GM21526 (cell line): ENCODE results near the gene ARHGAP23.
A peak's percentile ranks its signal among the peaks of the same experiment; 100 is the strongest.
"Not testable (repeated sequence)": the region's sequence is repeated elsewhere in the genome, so short reads cannot be mapped to it uniquely, and the experiment has no call there.

Source experiments
- ATAC-seq: cut with Tn5 transposase; IDR thresholded peaks from one replicate; pipeline ENCODE4 v1.9.1; 2021; ENCODE audit warnings: moderate library complexity; ENCODE audit not compliant: unreplicated experiment, low FRiP score

ARHGAP23 gene

GRCh38 chr17:38482039-38482699, 53.9 kb downstream of the ARHGAP23 start:
- ATAC-seq, result not testable (repeated sequence)

DNA sequence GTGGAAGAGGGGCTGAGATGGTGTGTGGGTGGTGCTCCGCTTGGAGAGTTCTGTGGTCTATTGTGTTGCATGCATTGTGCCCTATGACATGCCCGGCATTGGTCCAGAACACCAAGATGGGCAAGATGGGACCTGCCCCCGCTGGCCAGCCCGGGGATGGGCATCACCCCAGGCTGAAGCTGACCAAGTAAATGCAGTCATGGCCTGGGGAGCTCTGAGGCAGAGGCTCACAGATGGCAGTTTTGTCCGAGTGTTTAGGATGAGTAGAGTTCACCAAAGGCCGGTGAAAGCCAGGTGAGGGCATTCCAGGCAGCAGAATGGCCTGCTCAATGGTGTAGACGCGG, 54.4 kb downstream of the ARHGAP23 start:
- not testable (repeated sequence) for ATAC-seq

GRCh38 chr17:38484242-38485145, 56.2 kb downstream of the ARHGAP23 start:
- ATAC-seq, result not testable (repeated sequence)

DNA sequence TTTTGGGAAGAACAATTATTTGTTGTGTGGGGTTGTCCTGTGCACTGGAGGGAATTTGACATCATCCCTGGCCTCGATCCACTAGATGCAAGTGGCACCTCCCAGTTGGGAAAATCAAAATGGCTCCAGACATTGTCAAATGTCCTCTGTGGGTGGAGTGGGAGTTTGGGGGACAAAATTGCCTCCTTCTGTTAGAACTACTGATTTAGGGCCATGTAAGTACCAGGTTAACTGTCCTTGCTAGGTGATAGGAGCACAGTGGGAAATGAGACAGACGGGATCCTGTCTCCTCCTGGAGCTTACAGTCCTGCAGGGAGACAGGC, 56.8 kb downstream of the ARHGAP23 start:
- no peak for ATAC-seq

GRCh38 chr17:38485681-38486298, 57.5 kb downstream of the ARHGAP23 start:
- peak; percentile 61 for ATAC-seq

GRCh38 chr17:38489774-38490173, 61.5 kb downstream of the ARHGAP23 start:
- ATAC-seq, result not testable (repeated sequence)

DNA sequence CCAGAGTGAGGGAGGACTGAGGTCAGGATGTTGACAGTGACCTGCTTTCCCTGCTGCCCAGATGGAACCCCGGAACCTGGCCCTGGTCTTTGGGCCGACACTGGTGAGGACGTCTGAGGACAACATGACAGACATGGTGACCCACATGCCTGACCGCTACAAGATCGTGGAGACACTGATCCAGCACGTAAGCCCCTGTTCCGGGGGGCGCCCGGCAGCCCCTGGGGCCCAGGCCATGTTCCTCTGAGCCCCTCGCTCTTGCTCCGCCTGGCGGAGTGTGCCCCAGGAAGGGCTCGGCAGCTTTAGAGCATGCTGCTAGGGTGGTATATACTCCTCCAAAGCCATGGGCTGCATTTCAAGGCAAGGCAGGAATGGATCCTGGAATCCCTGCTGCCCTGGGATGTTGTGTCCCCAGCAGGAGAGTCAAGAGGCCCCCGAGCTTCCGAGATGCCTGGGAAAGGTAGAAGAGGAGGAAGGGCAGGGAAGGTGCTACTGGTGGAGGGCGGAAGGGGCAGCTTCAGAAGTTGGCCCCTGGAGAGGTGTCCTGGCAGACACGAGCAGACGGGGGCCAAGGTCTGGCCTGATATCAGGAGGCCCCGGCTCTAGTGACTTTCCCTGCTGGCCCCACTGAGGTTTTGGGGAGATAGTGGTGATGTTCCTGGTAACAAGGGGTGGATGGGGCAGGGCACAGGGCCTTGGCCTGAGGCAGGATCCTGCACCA, 63.2 kb downstream of the ARHGAP23 start:
- not testable (repeated sequence) for ATAC-seq

DNA sequence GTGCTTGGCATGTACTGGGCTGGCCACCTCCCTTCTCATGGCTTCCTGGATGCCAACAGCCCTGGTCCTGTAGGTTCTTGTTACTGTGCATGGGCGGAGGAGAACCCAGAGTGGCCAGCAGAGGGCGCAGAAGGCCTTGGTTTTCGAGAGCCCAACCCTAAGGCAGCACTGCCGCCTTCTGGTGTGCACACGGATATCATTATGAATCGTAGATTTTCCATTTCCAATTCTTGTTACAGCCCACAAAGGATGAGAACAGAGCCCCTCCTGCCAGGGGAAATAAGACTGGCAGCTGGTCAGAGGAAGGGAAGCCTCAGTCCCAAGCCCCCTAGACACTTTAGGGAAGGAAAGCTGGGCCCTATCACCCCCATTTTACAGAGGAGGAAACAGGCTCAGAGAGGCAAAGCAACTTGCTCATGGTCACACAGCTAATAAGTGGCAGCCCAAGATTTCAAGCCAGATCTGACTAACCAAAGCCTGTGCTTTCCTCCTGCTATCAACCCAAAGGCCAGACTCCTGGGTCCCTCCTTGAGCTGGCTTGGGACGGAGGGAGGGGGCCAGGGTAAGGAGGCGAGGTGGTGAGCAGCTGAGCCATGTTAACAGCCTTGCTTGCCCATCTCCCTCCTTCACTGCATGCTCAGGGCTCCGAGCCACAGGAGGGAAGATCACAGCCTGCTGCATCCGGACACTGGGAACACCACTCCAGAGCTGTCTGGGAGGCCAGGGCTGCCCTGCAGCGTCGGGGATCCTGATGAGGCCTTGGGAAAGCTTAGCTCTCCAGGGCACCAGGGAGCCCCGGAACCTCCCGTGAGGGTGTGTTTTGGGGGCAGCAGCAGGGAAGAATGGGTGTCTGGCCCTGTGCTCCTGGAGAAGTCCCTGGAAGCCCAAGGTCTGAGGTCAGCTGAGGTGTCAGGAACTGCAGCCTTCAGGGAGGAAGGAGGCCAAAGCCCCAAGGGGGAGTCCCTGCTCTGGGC, 64.1 kb downstream of the ARHGAP23 start:
- not testable (repeated sequence) for ATAC-seq

DNA sequence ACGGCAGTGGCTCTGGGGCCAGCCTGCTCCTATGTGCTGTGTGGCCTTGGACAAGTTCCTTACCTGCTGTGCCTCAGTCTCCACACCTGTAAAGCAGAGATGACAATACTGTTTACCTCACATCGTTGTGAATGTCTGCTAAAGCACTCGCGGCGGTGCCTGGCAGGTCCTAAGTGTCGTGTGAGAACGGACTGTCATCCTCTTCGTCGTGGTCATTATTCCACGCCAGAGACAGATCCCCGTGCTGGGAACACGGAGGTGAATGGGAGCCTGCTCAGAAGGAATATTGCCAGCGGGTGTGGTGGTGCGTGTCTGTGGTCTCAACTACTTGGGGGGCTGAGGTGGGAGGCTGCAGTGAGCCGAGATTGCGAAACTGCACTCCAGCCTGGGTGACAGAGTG, 65.9 kb downstream of the ARHGAP23 start:
- ATAC-seq, result not testable (repeated sequence)

DNA sequence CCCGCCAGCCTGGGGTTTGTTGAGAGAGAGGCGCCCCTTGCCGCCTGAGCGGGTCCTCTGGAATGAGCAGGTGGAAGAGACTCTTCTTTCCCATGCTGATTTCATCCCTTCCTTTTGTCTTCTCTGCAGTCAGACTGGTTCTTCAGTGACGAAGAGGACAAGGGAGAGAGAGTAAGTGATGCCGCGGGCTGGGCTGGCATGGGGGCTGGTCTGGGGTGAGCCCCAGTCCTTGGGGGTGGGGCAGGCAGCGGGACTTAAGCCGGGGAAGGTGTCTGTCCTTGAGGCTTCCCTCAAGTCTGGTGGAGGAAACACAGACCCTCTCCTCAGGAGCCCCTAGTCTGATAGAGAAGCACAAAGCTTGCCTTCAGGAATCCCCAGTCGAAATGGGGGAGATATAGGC, 69.4 kb downstream of the ARHGAP23 start:
- ATAC-seq, result not testable (repeated sequence)

DNA sequence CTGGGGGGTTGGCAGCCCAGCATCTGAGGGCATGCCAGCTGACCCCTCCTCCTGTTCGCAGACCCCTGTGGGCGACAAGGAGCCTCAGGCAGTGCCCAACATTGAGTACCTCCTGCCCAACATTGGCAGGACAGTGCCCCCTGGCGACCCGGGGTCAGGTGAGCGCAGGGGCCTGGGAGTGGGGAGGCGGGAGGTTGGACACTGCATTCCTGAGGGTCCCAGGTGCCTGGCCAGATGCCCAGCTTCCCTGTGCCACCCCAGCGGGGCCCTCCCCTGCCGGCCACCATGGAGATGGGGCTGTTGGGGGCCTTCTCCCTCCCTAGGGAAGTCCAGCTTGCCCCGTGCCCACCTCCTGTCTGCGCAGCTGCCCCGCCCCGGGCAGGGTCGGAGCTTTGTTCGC, 70.1 kb downstream of the ARHGAP23 start:
- no peak for ATAC-seq

GRCh38 chr17:38499230-38499629, 71.0 kb downstream of the ARHGAP23 start:
- not testable (repeated sequence) for ATAC-seq

- not testable (repeated sequence) for ATAC-seq
Measured at GRCh38 chr17:38501718-38502117, 73.5 kb downstream of the ARHGAP23 start.

DNA sequence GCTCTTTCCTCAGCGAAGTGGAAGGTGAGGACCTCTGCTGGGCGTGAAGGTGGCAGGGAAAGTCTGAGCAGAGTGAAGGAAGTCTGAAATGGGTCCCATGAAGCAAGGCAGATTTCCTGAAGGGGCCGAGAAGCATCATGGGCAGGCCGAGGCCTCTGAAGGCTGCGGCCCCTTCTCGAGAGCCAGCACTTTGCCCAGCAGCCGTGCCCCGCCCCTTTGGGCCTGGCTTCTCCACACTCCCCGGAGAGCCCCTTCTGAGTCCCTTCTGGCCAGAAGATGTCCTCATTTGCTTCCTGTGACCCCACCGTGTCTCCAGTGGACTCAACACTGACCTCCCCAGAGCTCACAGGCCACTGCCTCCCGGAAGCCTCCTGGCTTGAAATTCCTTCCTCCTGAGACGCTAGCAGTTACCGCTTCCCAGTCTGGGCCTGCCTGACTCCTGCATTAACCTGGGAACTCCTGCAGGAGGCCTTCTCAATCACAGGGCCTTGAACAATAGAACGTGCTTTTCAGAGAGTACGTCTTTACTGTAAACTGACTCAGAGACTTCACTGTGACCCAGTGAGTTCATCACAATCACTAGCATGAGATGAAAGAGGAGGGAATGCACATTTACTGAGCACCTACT, 75.1 kb downstream of the ARHGAP23 start:
- not testable (repeated sequence) for ATAC-seq

GRCh38 chr17:38504216-38504615, 76.0 kb downstream of the ARHGAP23 start:
- no peak for ATAC-seq

DNA sequence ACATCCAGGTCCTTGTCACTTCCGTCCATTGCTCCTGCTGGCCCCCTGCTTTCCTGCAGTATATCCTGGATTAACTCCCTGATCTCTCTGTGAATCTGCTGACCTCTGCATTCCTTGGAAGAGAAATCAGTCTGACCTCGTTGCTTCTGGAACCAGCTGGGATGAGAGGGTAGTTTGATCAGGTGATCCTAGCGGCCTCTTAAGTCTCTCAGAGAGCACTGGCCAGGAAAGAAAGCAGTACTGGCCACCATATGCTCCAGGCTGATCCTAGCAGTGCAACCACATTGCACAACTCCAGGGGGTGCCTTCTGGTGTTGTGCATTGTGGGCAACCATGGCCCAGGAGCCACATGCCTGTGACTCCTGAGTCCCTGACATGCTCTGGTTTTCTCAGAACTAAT, 79.2 kb downstream of the ARHGAP23 start:
- ATAC-seq, result no peak

- no peak for ATAC-seq
Measured at GRCh38 chr17:38507921-38508569, 79.8 kb downstream of the ARHGAP23 start.

DNA sequence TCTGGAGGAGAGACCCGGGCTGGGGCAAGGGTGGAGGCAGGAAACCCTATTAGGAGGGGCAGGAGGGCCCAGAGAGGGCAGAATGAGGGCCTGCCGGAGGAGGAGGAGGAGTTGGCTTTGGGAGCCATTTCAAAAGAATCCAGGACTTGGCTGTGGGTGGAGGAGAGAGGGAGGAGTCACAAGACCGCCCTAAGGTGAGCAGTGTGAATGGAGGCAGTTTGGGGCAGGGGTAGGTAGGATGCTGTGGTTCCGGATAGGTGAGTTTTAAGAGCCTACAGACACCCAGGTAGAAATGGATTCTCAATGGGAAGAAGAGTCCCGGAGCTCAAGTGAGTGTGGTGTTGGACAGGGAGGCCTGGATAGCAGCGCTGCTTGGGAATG, 80.3 kb downstream of the ARHGAP23 start:
- ATAC-seq, result no peak
